GM23338 (cell line): ENCODE measurements around the gene FOXN4. TPM values are rescaled to one million over a fixed set of nuclear protein-coding genes. Genes with fewer than 3 reads are reported as not detected.
A peak's percentile ranks its signal among the peaks of the same experiment; 100 is the strongest.

Experiments used
- ATAC-seq: fragments of 200-7000 bp; cut with Tn5 transposase; 3 replicates; pipeline ENCODE4 v1.9.1; 2020
- DNase-seq: peaks from one replicate; pipeline ENCODE4 v3.0.0-alpha.2; 2015; ENCODE audit warnings: low spot score
- H2AFZ ChIP-seq: fragments of 200-600 bp; sonication (generic); 2 replicates; pipeline ENCODE4 v1.8.0; 2016; ENCODE audit warnings: antibody characterized with exemption, mild to moderate bottlenecking, moderate library complexity
- H3F3A ChIP-seq: fragments of 200-600 bp; sonication (generic); replicated peaks from 2 replicates; pipeline ENCODE4 v1.8.0; 2017; ENCODE audit warnings: antibody characterized with exemption, mixed run types, low read depth
- H3K27ac ChIP-seq: fragments of 200-600 bp; sonication (generic); 2 replicates; pipeline ENCODE4 v1.6.1; 2016; ENCODE audit warnings: low read depth
- H3K27me3 ChIP-seq: fragments of 200-600 bp; sonication (generic); 2 replicates; pipeline ENCODE4 v1.8.0; 2016; ENCODE audit warnings: mild to moderate bottlenecking, mixed run types, moderate library complexity; ENCODE audit not compliant: insufficient read depth
- H3K36me3 ChIP-seq: fragments of 200-600 bp; sonication (generic); 2 replicates; pipeline ENCODE4 v1.8.0; 2016; ENCODE audit warnings: mild to moderate bottlenecking; ENCODE audit not compliant: insufficient read depth
- H3K4me1 ChIP-seq: fragments of 200-600 bp; sonication (generic); 2 replicates; pipeline ENCODE4 v1.8.0; 2016; ENCODE audit warnings: mild to moderate bottlenecking, moderate library complexity; ENCODE audit not compliant: insufficient read depth
- H3K4me2 ChIP-seq: fragments of 200-600 bp; sonication (generic); 2 replicates; pipeline ENCODE4 v1.7.1; 2017; ENCODE audit warnings: mixed run types
- H3K4me3 ChIP-seq: fragments of 200-600 bp; sonication (generic); 2 replicates; pipeline ENCODE4 v1.6.1; 2016; ENCODE audit warnings: mixed run types
- H3K79me2 ChIP-seq: fragments of 200-600 bp; sonication (generic); replicated peaks from 2 replicates; pipeline ENCODE4 v1.8.0; 2017; ENCODE audit warnings: mild to moderate bottlenecking; ENCODE audit not compliant: insufficient read depth
- H3K9me2 ChIP-seq: fragments of 200-600 bp; sonication (generic); 2 replicates; pipeline ENCODE4 v1.8.0; 2017; ENCODE audit not compliant: insufficient read depth
- H4K20me1 ChIP-seq: fragments of 200-600 bp; sonication (generic); replicated peaks from 2 replicates; pipeline ENCODE4 v1.8.0; 2017; ENCODE audit warnings: mild to moderate bottlenecking; ENCODE audit not compliant: insufficient read depth
- H3K27ac Mint-ChIP-seq: 2 replicates; pipeline ENCODE4 v1.8.0; 2020; ENCODE audit warnings: inconsistent platforms, mild to moderate bottlenecking, moderate library complexity, mixed read lengths
- H3K27me3 Mint-ChIP-seq: 3 replicates; pipeline ENCODE4 v1.8.0; 2022; ENCODE audit warnings: low read depth, mild to moderate bottlenecking, moderate library complexity, mixed read lengths, inconsistent platforms; ENCODE audit not compliant: insufficient read depth, poor library complexity
- H3K36me3 Mint-ChIP-seq: 3 replicates; pipeline ENCODE4 v1.8.0; 2021; ENCODE audit warnings: low read depth, mild to moderate bottlenecking, inconsistent platforms, moderate library complexity, mixed read lengths
- H3K4me1 Mint-ChIP-seq: 3 replicates; pipeline ENCODE4 v1.8.0; 2020; ENCODE audit warnings: mild to moderate bottlenecking, inconsistent platforms, mixed read lengths
- H3K4me3 Mint-ChIP-seq: 3 replicates; pipeline ENCODE4 v1.8.0; 2021; ENCODE audit warnings: moderate library complexity, mild to moderate bottlenecking, inconsistent platforms, mixed read lengths
- H3K9me3 Mint-ChIP-seq: 3 replicates; pipeline ENCODE4 v1.8.0; 2020; ENCODE audit warnings: moderate library complexity, mild to moderate bottlenecking, inconsistent platforms, mixed read lengths
- CREB1 ChIP-seq: fragments of 250-450 bp; sonication (Bioruptor Pico); IDR thresholded peaks from 2 replicates; pipeline ENCODE4 v1.5.0; 2020; ENCODE audit warnings: low read depth, mild to moderate bottlenecking, moderate library complexity
- EZH2 ChIP-seq: fragments of 200-600 bp; sonication (generic); IDR thresholded peaks from one replicate; pipeline ENCODE4 v1.8.0; 2017; ENCODE audit warnings: antibody characterized with exemption, mild to moderate bottlenecking, low read depth; ENCODE audit not compliant: unreplicated experiment
- EZH2phosphoT487 ChIP-seq: fragments of 200-600 bp; sonication (generic); IDR thresholded peaks from one replicate; pipeline ENCODE4 v1.8.1; 2018; ENCODE audit warnings: antibody characterized with exemption; ENCODE audit not compliant: unreplicated experiment
- JUNB ChIP-seq: IDR thresholded peaks from one replicate; pipeline ENCODE4 v1.6.1; 2016; ENCODE audit warnings: antibody characterized with exemption; ENCODE audit not compliant: unreplicated experiment
- NANOG ChIP-seq: IDR thresholded peaks from 2 replicates; pipeline ENCODE4 v1.6.1; 2016; ENCODE audit warnings: antibody characterized with exemption, borderline replicate concordance
- POLR2AphosphoS5 ChIP-seq: IDR thresholded peaks from 2 replicates; pipeline ENCODE4 v1.6.1; 2016; ENCODE audit warnings: antibody characterized with exemption, low read depth
- STAT1 ChIP-seq: IDR thresholded peaks from one replicate; pipeline ENCODE4 v1.6.1; 2016; ENCODE audit warnings: antibody characterized with exemption; ENCODE audit not compliant: unreplicated experiment
- ZNF114 ChIP-seq: fragments of 250-450 bp; sonication (Bioruptor Pico); IDR thresholded peaks from 2 replicates; pipeline ENCODE4 v1.5.0; 2020; ENCODE audit warnings: mild to moderate bottlenecking, moderate library complexity
- ZNF331 ChIP-seq: fragments of 250-450 bp; sonication (Bioruptor Pico); IDR thresholded peaks from 2 replicates; pipeline ENCODE4 v1.5.0; 2020; ENCODE audit warnings: low read depth, mild to moderate bottlenecking, moderate library complexity
- polyA plus RNA-seq: library from polyadenylated mRNA; unstranded; fragments of >200 nt; fragmentation: Nextera tagmentation; extraction: Ambion mirVana; gene quantifications from 2 replicates; pipeline ENCODE4 v1.2.1, GENCODE V29; 2016
- total RNA-seq: library from RNA; depleted of rRNA; stranded (reverse); fragments of >200 nt; shearing (Covaris generic); gene quantifications from 2 replicates; pipeline ENCODE4 v1.2.3, GENCODE V29; 2014
- TF ChIP-seq, protein P1 (sequence below), 2 experiments: fragments of 200-600 bp in 1 of 2; sonication (generic) in 1 of 2; conservative IDR thresholded peaks; 2 replicates each; pipeline versions ENCODE4 v1.5.1 to v1.6.1; 2016 to 2017; ENCODE audit warnings: antibody characterized with exemption in 2 of 2, low read depth in 2 of 2, mild to moderate bottlenecking in 2 of 2, moderate library complexity in 1 of 2
- TF ChIP-seq, protein P2 (sequence below): IDR thresholded peaks from 2 replicates; pipeline ENCODE4 v1.6.1; 2016; ENCODE audit warnings: antibody characterized with exemption
- TF ChIP-seq, protein P3 (sequence below): fragments of 250-450 bp; sonication (Bioruptor Pico); IDR thresholded peaks from 2 replicates; pipeline ENCODE4 v1.5.0; 2020; ENCODE audit warnings: mild to moderate bottlenecking, moderate library complexity
- TF ChIP-seq, protein P4 (sequence below): IDR thresholded peaks from one replicate; pipeline ENCODE4 v1.6.1; 2018; ENCODE audit warnings: antibody characterized with exemption; ENCODE audit not compliant: unreplicated experiment

The FOXN4 gene
- total and polyA plus RNA-seq, 2 experiments from 2014 or later = 0.35 to 0.47 TPM

DNA sequence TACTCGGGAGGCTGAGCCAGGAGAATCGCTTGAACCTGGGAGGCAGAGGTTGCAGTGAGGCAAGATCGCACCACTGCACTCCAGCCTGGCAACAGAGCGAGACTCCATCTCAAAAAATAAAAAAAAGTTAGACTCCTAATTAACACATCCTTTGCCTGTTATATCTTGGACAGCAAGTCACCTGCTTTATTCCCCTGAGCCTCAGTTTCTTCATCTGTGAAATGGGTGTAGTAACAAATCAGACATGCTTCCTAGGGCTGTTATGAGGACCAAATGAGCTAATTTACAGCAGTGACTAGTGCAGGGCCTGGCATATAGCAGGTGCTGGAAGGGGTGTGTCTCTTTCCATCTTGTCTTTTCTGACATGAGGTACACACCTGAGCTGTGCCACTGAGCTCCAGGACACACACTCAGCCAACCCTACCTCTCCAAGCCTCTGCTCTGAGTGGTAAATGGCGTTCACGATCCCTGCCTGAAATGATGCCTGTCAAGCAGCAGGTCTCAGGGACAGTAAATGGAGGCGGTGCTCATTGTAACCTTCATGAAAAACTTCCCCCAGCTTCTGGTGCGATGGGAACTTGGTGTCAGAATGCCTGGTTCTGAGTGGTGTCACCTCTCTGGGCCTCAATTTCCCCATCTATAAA lies 31.7 kb downstream of the FOXN4 start:
- no peak overlapping the region for H3K27ac ChIP-seq
- no peaks in the 10 kb centered on the region for H3K36me3 ChIP-seq
- H3K79me2 ChIP-seq = no peaks in the 10 kb centered on the region
- no peaks in the 10 kb centered on the region for H3K9me2 ChIP-seq
- H3K4me2 ChIP-seq = no peak overlapping the region
- H3K9me3 Mint-ChIP-seq = no peaks in the 10 kb centered on the region; the same call in 2 of the 3 replicates
- H3K4me1 ChIP-seq = peaks cover 6% of the 10 kb centered on the region; the same call in 1 of the 2 replicates
- ATAC-seq = no peak
- peaks cover 19% of the 10 kb centered on the region for H3K4me1 Mint-ChIP-seq
- H3K36me3 Mint-ChIP-seq = no peaks in the 10 kb centered on the region
- peaks cover 12% of the 10 kb centered on the region for H3K27me3 Mint-ChIP-seq
- H4K20me1 ChIP-seq = no peaks in the 10 kb centered on the region
- no peak for DNase-seq
- no peak overlapping the region for H3K4me3 ChIP-seq
- H3F3A ChIP-seq = no peaks in the 10 kb centered on the region
- H2AFZ ChIP-seq = peak overlapping the region; percentile 81; the same call in 1 of the 2 replicates
- H3K4me3 Mint-ChIP-seq = no peak overlapping the region
- TF ChIP-seq, protein P1, sequence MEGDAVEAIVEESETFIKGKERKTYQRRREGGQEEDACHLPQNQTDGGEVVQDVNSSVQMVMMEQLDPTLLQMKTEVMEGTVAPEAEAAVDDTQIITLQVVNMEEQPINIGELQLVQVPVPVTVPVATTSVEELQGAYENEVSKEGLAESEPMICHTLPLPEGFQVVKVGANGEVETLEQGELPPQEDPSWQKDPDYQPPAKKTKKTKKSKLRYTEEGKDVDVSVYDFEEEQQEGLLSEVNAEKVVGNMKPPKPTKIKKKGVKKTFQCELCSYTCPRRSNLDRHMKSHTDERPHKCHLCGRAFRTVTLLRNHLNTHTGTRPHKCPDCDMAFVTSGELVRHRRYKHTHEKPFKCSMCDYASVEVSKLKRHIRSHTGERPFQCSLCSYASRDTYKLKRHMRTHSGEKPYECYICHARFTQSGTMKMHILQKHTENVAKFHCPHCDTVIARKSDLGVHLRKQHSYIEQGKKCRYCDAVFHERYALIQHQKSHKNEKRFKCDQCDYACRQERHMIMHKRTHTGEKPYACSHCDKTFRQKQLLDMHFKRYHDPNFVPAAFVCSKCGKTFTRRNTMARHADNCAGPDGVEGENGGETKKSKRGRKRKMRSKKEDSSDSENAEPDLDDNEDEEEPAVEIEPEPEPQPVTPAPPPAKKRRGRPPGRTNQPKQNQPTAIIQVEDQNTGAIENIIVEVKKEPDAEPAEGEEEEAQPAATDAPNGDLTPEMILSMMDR (conservative IDR thresholded peaks at IDR 0.05; ENCODE audit: low read depth in 2 of 2) = no peak
- TF ChIP-seq, protein P2, sequence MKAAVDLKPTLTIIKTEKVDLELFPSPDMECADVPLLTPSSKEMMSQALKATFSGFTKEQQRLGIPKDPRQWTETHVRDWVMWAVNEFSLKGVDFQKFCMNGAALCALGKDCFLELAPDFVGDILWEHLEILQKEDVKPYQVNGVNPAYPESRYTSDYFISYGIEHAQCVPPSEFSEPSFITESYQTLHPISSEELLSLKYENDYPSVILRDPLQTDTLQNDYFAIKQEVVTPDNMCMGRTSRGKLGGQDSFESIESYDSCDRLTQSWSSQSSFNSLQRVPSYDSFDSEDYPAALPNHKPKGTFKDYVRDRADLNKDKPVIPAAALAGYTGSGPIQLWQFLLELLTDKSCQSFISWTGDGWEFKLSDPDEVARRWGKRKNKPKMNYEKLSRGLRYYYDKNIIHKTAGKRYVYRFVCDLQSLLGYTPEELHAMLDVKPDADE = no peak
- TF ChIP-seq JUNB (no peak), ZNF331 (CRISPR knock-in tag) (no peak), CREB1 (no peak), POLR2AphosphoS5 (no peak), EZH2 (no peak), ZNF114 (CRISPR knock-in tag) (no peak), NANOG (no peak), STAT1 (no peak), EZH2phosphoT487 (no peak)
- TF ChIP-seq, protein P3, sequence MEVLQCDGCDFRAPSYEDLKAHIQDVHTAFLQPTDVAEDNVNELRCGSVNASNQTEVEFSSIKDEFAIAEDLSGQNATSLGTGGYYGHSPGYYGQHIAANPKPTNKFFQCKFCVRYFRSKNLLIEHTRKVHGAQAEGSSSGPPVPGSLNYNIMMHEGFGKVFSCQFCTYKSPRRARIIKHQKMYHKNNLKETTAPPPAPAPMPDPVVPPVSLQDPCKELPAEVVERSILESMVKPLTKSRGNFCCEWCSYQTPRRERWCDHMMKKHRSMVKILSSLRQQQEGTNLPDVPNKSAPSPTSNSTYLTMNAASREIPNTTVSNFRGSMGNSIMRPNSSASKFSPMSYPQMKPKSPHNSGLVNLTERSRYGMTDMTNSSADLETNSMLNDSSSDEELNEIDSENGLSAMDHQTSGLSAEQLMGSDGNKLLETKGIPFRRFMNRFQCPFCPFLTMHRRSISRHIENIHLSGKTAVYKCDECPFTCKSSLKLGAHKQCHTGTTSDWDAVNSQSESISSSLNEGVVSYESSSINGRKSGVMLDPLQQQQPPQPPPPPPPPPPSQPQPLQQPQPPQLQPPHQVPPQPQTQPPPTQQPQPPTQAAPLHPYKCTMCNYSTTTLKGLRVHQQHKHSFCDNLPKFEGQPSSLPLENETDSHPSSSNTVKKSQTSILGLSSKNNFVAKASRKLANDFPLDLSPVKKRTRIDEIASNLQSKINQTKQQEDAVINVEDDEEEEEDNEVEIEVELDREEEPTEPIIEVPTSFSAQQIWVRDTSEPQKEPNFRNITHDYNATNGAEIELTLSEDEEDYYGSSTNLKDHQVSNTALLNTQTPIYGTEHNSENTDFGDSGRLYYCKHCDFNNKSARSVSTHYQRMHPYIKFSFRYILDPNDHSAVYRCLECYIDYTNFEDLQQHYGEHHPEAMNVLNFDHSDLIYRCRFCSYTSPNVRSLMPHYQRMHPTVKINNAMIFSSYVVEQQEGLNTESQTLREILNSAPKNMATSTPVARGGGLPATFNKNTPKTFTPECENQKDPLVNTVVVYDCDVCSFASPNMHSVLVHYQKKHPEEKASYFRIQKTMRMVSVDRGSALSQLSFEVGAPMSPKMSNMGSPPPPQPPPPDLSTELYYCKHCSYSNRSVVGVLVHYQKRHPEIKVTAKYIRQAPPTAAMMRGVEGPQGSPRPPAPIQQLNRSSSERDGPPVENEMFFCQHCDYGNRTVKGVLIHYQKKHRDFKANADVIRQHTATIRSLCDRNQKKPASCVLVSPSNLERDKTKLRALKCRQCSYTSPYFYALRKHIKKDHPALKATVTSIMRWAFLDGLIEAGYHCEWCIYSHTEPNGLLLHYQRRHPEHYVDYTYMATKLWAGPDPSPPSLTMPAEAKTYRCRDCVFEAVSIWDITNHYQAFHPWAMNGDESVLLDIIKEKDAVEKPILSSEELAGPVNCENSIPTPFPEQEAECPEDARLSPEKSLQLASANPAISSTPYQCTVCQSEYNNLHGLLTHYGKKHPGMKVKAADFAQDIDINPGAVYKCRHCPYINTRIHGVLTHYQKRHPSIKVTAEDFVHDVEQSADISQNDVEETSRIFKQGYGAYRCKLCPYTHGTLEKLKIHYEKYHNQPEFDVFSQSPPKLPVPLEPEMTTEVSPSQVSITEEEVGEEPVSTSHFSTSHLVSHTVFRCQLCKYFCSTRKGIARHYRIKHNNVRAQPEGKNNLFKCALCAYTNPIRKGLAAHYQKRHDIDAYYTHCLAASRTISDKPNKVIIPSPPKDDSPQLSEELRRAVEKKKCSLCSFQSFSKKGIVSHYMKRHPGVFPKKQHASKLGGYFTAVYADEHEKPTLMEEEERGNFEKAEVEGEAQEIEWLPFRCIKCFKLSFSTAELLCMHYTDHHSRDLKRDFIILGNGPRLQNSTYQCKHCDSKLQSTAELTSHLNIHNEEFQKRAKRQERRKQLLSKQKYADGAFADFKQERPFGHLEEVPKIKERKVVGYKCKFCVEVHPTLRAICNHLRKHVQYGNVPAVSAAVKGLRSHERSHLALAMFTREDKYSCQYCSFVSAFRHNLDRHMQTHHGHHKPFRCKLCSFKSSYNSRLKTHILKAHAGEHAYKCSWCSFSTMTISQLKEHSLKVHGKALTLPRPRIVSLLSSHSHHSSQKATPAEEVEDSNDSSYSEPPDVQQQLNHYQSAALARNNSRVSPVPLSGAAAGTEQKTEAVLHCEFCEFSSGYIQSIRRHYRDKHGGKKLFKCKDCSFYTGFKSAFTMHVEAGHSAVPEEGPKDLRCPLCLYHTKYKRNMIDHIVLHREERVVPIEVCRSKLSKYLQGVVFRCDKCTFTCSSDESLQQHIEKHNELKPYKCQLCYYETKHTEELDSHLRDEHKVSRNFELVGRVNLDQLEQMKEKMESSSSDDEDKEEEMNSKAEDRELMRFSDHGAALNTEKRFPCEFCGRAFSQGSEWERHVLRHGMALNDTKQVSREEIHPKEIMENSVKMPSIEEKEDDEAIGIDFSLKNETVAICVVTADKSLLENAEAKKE (CRISPR knock-in tag) = no peak
- TF ChIP-seq, protein P4, sequence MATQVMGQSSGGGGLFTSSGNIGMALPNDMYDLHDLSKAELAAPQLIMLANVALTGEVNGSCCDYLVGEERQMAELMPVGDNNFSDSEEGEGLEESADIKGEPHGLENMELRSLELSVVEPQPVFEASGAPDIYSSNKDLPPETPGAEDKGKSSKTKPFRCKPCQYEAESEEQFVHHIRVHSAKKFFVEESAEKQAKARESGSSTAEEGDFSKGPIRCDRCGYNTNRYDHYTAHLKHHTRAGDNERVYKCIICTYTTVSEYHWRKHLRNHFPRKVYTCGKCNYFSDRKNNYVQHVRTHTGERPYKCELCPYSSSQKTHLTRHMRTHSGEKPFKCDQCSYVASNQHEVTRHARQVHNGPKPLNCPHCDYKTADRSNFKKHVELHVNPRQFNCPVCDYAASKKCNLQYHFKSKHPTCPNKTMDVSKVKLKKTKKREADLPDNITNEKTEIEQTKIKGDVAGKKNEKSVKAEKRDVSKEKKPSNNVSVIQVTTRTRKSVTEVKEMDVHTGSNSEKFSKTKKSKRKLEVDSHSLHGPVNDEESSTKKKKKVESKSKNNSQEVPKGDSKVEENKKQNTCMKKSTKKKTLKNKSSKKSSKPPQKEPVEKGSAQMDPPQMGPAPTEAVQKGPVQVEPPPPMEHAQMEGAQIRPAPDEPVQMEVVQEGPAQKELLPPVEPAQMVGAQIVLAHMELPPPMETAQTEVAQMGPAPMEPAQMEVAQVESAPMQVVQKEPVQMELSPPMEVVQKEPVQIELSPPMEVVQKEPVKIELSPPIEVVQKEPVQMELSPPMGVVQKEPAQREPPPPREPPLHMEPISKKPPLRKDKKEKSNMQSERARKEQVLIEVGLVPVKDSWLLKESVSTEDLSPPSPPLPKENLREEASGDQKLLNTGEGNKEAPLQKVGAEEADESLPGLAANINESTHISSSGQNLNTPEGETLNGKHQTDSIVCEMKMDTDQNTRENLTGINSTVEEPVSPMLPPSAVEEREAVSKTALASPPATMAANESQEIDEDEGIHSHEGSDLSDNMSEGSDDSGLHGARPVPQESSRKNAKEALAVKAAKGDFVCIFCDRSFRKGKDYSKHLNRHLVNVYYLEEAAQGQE = no peak
- no peaks in the 10 kb centered on the region for H3K27me3 ChIP-seq
- H3K27ac Mint-ChIP-seq = no peak overlapping the region
